HG03066 (cell line): Measurements from ENCODE around the gene PPIAL4G.
A peak's percentile ranks its signal among the peaks of the same experiment; 100 is the strongest.
"Not testable (repeated sequence)": the region's sequence is repeated elsewhere in the genome, so short reads cannot be mapped to it uniquely, and the experiment has no call there.

Source experiments
- ATAC-seq: cut with Tn5 transposase; IDR thresholded peaks from one replicate; pipeline ENCODE4 v1.9.1; 2021; ENCODE audit warnings: low read depth; ENCODE audit not compliant: unreplicated experiment

Gene PPIAL4G

DNA sequence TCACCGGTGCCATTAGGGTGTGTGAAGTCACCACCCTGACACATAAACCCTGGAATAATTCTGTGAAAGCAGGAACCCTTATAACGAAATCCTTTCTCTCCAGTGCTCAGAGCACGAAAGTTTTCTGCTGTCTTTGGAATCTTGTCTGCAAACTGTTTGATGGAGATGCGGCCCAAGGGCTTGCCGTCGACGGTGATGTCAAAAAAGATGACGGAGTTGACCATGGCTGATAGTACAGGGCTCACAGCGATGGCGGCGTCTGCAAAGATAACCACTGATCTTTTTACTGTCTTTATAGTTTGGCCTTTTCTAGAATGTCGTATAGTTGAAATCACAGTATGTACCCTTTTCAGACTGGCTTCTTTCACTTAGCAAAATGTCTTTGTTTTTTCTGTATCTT, at the start of gene PPIAL4G:
TSS of gene PPIAL4G (minus strand) at position 274 of the 400 bp plus-strand sequence. CDS start at position 224, 50 bp downstream.
- ATAC-seq, result not testable (repeated sequence)

DNA sequence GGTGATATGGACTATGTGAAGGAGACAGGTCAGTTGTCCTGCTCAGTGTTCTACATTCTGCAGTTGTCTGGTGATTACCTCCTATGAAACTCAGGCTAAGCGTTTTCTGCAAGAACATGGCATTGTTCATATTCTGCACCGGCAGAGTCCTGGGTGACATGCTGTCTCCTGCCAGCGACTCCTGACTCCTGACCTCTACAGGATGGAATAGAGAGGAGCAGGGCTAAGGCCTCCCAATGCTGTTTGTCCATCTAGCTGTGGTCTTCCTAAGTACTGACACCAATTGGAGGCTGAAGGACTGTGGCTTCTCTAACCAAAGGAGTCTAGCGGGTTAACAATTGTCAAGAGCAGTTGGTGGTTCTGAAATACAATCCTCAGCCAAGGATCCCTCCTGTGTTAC, 49.1 kb upstream of the PPIAL4G start:
- not testable (repeated sequence) for ATAC-seq

DNA sequence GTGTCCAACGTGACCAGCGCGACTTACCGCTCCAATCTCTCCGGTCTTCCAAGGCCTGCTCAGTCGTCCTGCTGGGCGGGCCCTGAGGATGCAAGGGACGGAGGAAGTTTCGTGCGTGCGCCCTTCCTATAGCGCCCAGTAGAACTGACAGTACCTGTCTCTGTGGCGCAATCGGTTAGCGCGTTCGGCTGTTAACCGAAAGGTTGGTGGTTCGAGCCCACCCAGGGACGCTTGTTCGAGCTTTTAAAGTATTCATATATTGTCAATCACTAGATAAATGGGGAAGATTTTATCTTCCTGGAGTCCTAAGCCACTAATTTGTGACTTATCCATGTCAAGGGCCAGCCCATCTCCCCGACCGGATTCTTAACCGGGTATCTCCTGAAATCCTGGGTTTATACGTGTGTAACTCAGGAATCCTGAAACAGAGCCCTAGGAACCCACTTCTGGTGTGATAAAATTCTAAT, 46.0 kb upstream of the PPIAL4G start:
- ATAC-seq, result not testable (repeated sequence)

DNA sequence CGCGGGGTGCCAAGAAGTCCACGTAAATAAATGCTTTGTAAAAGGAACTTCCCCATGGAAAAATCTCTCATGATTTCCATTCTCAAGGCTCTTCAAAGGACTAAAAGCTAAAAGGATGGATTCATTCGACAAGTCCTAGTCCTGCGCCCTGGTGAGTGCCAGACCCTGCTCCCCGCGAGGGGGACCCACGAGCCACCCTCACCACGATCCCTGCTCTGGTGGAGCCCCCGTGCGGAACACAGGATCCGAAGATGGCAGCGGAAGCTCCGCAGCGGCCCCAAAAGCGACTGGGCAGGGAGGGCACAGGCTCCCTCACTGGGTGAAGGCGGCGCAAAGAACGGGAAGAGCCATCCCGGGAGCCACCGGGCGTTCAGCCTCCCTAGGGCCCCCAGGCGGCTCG, 45.5 kb upstream of the PPIAL4G start:
- ATAC-seq, result not testable (repeated sequence)

DNA sequence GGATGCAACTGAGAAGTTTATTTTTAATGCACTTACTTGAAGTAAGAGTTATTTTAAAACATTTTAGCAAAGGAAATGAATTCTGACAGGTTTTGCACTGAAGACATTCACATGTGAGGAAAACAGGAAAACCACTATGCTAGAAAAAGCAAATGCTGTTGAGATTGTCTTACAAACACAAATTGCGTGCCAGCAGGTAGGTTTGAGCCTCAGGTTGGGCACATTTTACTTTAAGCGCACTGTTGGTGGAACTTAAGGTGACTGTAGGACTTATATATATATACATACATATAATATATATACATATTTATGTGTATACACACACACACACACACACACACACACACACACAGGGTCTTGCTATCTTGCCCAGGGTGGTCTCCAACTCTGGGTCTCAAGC, 43.5 kb upstream of the PPIAL4G start:
- not testable (repeated sequence) for ATAC-seq

DNA sequence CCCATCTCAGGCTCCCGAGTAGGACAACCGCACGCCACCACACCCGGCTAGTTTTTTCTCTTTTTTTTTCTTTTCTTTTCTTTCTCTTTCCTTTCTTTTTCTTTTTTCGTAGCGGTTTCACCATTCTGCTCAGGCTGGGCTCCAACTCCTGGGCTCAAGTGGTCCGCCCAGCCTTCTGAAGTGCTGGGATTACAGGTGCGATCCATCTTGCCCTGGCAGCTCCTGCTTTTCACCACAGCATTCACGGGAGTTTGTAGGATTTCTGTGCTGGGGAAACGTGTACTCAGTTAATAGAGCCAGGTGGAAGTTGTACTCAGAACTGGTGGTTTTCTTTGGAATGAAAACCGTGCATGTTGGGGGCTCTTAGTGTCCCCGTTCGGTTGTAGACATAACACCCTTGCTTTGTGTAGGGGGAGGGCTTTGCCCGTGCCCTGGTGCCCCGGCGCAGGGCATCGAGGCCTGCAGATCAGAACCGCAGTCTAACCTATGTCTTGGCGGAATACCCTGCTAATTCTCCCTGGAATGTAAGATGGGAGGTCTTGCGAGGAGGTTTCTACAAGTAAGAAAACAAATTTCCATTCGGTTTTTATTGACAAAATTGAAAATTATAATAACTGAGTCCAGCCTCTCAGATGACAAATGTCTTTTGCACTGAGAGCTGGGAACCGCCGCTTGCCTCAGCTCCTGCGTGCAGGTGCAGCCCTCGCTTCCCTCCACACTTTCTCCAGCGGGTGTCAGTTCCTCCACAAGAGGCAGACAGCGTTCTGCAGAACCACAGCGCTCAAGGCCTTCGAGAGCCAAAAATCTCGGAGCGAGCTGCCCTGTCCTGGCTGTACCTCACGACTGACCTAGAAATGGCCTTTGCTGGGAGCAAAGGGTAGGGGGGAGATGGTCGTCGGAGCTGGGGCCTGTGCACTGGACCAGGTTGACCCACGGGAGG, 40.4 kb upstream of the PPIAL4G start:
- ATAC-seq, result not testable (repeated sequence)

DNA sequence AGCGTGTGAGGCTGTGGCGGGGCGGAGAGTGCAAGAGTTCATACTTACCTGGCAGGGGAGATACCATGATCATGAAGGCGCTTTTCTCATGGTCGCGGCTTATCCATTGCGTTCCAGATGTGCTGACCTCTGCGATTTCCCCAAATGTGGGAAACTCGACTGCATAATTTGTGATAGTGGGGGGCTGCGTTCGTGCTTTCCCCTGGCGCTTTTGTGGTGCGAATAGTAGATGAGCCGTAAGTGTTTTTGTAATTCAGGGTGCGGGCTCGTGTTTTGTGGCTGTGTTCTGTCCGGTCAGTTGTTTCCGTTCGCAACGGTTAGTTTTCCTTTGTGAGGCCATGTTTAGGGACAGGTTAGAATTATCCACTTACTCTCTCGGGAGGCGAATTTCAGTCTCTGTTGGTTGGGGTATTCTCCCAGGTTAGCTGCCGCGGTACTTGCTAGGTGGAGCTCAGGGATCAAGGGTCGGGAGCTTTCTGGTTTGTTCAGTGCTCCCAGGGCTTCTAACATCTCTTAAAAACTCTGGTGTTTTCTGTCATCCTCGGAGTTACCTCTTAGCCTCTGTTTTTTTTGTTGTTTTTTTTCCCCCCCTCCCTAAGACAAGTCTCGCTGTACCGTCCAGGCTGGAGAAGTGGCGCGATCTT, 39.6 kb upstream of the PPIAL4G start:
- peak; percentile 84 for ATAC-seq

DNA sequence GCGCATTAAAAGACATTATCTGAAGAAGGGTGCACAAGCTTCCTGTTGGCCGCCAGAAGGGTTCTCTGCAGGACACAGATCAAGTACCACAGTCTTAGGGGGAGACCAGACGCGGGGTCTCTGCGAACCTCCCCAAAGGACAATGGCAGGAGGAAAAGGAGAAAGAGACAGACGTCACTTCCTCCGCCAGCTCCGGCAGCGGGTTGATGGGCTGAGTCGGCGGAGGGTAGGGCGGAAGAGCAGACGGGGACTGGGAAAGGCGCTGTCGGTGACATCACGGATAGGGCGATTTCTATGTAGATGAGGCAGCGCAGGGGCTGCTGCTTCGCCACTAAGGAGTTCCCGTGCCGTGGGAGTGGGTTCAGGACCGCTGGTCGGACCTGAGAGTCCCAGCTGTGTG, 39.0 kb upstream of the PPIAL4G start:
- ATAC-seq, result not testable (repeated sequence)

DNA sequence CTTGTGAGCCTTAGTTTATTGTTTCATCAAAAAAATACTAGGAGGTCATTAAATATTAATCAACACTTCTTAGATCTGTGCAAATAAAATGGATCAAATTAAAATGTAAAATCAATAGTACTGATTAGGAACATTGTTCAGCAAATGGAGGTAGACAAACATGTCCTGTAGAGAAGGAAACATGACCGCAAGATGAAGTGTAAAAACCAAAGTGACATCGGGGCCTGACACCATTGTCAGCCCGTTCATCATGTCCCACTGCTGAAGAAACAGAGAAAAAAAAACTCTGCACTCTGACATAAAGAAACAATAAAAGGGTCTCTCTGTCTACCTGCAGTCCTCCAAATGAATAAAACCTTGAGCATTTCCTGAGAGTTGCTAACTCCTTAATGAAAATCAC, 31.2 kb upstream of the PPIAL4G start:
- not testable (repeated sequence) for ATAC-seq

DNA sequence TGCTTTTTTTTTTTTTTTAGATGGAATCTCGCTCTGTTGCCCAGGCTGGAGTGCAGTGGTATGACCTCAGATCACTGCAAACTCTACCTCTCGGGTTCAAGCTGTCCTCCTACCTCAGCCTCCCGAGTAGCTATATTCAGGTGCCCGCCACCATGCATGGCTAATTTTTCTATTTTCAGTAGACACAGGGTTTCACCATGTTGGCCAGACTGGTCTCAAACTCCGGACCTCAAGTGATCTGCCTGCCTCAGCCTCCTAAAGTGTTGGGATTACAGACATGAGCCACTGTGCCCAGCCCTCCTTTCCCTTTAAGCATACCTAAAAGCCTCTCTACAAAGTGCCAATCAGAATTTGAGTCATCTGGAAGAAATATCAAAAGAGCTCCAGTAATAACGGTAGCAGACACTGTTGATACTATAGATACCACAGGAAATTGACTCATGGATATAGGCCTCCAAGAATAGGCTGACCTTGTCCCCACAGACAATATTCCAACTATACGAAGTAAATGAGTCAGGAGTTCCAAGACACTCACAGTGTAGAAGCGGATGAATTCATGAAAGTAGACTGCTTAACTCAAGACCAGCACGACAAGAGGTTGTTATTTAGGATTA, 29.6 kb upstream of the PPIAL4G start:
- not testable (repeated sequence) for ATAC-seq

DNA sequence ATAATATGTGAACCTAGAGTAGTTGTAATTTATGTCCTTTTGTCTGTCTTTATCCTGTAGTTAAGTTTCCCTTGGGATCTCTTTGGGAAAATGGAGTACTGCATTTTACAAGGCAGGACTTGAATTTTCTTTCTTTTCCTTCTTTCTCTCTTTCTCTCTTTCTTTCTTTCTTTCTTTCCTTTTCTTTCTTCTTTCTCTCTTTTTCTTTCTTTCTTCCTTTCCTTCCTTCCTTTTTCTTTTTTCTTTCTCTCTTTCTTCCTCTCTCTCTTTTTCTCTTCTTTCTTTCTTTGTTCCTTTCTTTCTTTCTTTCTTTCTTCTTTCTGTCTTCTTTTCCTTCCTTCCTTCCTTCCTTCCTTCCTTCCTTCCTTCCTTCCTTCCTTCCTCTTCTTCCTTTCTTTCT, 10.8 kb upstream of the PPIAL4G start:
- ATAC-seq, result not testable (repeated sequence)

DNA sequence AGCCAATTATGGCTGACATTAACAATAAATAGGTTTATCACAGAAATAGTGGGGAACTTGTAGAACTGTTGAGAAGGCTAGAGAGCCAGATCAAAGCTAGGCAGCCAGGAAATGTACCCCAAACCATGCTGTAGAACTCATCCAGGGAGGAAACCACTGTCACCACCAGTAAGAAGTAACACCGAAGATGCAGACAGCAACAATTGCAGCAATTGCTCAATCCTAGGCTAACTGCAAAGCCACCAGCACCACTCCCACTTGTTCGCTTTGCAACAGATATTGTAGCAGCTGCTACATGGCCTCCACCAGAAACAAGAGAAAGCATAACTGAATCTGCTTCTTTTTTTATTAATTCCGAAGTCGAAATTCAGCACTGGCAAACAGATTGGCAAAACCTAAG, 2.0 kb downstream of the PPIAL4G start:
- not testable (repeated sequence) for ATAC-seq

DNA sequence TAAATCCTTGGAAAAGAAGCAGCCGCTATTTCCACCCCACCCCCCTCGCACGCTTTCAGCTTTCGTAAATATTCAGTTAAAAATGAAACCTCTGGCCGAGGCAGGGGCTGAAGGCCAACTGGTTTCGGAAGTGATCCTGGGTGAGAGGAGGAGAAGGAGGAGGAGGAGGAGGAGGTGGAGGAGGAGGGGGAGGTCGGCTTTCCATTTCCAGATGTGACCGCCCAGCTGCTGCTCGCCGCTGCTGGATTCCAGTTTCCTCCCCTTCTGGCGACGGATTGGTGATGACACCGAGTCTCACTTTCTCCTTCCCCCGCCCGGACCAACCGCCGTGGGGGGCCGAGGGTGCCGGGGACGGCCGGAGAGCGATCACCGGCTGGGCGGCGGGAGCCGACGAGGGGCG, 23.4 kb downstream of the PPIAL4G start:
- not testable (repeated sequence) for ATAC-seq

DNA sequence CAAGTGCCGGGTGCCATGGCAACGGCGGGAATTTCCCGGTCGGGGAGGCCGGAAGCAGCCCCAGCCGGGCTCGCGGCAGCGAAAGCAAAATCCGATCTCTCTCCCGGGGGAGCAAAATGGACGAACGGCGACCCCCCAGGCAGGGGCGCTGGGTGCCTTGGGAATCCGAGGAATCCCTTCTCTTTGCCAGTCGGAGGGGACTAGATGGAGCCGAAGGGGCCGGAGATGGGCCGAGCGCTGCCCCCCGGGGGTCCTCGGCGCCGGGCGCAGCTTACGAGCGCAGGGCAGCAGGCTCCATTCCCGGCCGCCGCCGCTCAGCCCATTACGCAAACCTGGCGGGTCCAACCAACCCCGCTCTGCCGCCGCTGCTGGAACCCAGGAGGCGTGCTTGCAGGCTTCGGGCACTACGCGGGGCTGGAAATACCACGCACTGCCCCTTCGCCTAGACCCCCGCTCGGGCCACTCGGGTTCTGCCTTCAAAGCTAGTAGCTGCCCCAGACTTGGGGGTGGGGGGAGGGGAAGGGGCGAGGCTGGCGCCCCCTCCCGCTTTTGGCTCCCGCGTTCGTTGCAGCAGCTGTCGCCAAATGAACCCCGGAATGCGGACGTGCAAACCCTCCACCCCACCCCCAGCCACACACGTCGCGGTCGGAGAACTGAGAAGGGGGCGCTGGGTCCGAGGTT, 24.1 kb downstream of the PPIAL4G start:
- ATAC-seq, result not testable (repeated sequence)

DNA sequence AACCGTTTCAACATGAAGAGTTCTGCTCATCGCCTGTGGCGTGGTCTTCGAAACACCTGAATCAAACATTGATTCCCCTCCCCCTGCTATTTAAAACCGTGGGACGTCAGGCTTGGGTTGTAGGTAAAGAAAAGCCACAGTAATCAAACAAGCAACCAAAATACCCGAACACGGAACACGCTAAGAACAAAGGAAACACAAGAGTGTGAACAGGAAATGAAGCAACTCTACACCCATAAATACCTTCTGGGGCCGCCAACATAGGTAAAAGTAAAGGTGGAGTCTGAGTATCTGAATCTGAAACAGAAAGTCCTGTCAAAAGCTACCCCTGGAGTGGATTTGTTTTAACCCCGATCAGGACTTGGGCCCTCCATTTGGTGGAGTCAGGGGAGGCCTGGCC, 24.7 kb downstream of the PPIAL4G start:
- not testable (repeated sequence) for ATAC-seq

DNA sequence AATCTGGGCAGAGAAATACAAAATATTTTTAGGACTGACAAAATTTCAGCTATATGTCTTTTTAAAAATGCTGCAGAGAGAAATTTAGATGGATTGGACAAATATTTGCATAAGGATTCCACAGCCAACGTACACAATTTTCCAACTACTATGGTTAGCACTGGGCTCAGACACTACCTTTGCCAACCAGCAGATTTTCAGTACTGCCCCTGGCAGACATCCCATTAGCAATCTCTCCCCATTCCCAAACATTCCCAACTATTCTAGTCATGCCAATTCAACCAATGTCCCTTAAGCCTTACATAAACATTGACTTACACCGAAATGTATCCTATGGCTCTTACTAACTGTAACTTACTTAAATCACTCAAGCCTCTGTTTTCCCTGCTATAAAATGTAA, 30.3 kb downstream of the PPIAL4G start:
- not testable (repeated sequence) for ATAC-seq

DNA sequence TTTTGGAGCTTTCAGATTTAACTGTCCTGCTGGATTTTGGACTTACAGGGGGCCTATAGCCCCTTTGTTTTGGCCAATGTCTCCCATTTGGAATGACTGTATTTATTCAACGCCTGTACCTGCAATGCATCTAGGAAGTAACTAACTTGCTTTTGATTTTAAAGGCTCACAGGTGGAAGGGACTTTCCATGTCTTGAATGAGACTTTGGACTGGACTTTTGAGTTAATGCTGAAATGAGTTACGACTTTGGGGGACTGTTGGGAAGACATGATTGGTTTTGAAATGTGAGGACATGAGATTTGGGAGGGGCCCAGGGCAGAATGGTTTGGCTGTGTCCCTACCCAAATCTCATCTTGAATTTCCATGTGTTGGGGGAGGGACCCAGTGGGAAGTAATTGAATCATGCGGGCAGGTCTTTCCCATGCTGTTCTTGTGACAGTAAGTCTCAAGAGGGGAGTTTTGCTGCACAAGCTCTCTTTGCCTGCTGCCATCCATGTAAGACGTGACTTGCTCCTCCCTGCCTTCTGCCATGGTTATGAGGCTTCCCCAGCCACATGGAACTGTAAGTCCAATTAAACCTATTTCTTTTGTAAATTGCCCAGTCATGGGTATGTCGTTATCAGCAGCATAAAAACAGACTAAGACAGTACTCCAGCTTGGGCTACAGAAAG, 43.3 kb downstream of the PPIAL4G start:
- not testable (repeated sequence) for ATAC-seq

DNA sequence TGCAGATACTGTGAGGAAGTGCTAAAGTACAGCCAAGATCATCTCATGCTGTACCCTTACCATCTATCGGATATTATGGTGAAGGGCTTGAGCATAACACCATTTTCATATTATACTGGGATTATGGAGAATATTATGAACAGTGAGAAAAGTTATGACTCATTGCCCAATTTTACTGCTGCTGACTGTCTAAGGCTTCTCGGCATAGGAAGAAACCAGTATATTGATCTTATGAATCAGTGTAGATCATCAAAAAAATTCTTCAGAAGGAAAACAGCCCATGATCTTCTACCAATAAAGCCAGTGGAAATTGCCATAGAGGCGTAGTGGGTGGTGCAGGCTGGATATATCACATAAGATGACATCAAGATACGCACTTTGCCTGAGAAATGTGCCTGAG, 47.7 kb downstream of the PPIAL4G start:
- ATAC-seq, result no peak

DNA sequence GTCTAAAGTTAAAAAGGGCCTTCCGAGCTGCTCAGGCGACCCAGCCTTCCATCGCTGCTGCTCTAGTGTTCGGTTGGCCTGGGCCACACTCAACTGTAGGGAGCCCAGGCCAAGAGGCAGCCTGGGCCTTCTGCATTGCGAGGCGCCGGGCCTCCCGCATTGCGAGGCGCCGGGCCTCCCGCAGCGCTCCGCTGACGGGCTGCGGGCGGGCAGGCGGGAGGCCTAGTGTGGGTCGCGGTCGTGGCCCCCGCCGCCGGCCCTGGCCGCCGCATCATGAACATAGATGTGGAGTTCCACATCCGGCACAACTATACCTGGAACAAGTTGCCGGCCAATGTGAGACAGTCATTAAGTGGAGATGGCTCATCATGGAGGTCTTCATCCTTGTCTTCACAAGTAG, 48.3 kb downstream of the PPIAL4G start:
- ATAC-seq, result no peak

DNA sequence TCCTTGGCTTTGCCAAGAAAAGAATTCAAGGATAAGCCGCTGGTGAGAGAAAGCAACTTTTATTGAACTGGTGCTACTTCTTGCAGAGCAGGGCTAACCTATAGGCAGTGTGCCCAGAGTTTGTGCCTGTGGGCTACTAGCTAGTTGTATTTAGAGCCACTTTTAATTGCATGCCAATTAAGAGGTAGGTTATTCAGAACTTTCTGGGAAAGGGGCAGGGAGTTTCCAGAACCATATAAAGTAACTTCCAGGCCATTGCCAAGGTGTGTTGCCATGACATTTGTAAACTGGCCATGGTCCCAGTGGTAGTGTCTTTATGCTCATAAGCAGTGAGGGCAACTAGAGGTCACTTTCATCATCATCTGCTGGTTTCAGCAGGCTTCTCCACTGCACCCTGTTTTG, 50.2 kb downstream of the PPIAL4G start:
- not testable (repeated sequence) for ATAC-seq
